NT2/D1 (cell line): Measurements from ENCODE around the gene NETO2.

Source experiments
- DNase-seq: peaks from one replicate; pipeline ENCODE4 v3.0.0-alpha.2; 2011; ENCODE audit warnings: low read depth, low spot score
- H3K27me3 ChIP-seq: 2 replicates; pipeline ENCODE4 v1.6.0; 2011; ENCODE audit warnings: mild to moderate bottlenecking; ENCODE audit not compliant: insufficient read length, insufficient read depth
- H3K36me3 ChIP-seq: 2 replicates; pipeline ENCODE4 v1.6.1; 2011; ENCODE audit warnings: mild to moderate bottlenecking, low read length, mixed read lengths; ENCODE audit not compliant: insufficient read depth, insufficient read length
- H3K4me1 ChIP-seq: 2 replicates; pipeline ENCODE4 v1.5.1; 2011; ENCODE audit not compliant: insufficient read depth, insufficient read length
- H3K4me3 ChIP-seq: 2 replicates; pipeline ENCODE4 v1.5.1; 2011; ENCODE audit warnings: low read depth; ENCODE audit not compliant: insufficient read length
- H3K9ac ChIP-seq: 2 replicates; pipeline ENCODE4 v1.6.0; 2011; ENCODE audit warnings: low read depth; ENCODE audit not compliant: insufficient read length
- H3K9me3 ChIP-seq: 2 replicates; pipeline ENCODE4 v1.5.1; 2011; ENCODE audit warnings: mild to moderate bottlenecking, low read length; ENCODE audit not compliant: insufficient read depth
- SUZ12 ChIP-seq: IDR thresholded peaks from 2 replicates; pipeline ENCODE4 v1.6.1; 2011; ENCODE audit not compliant: insufficient read length, insufficient read depth; ENCODE audit errors: extremely low read depth
- YY1 ChIP-seq: IDR thresholded peaks from 2 replicates; pipeline ENCODE4 v1.6.1; 2011; ENCODE audit not compliant: insufficient read length, insufficient read depth
- ZNF274 ChIP-seq: IDR thresholded peaks from 2 replicates; pipeline ENCODE4 v1.6.1; 2011; ENCODE audit warnings: mild to moderate bottlenecking, low read depth, low read length

Gene NETO2

GRCh38 chr16:47047524-47048203, 96.1 kb downstream of the NETO2 start:
- H3K36me3 ChIP-seq = no peaks in the 10 kb centered on the region
- H3K9ac ChIP-seq = no peak overlapping the region
- no peak for DNase-seq
- H3K27me3 ChIP-seq = no peaks in the 10 kb centered on the region
- peaks cover 3% of the 10 kb centered on the region for H3K4me1 ChIP-seq
- no peaks in the 10 kb centered on the region for H3K9me3 ChIP-seq
- TF ChIP-seq YY1 (no peak), SUZ12 (no peak), ZNF274 (no peak)
- H3K4me3 ChIP-seq = no peak overlapping the region

- Histone ChIP-seq H3K9ac (no peak overlapping the region), H3K4me3 (no peak overlapping the region)
- DNase-seq = no peak
These were observed 96.8 kb downstream of the NETO2 start for GRCh38 chr16:47046726-47047523.

GRCh38 chr16:47045459-47045858, 98.3 kb downstream of the NETO2 start:
- DNase-seq = no peak
- peaks cover 3% of the 10 kb centered on the region for H3K4me1 ChIP-seq

More at GRCh38 chr16:47046726-47047523, 96.8 kb downstream of the NETO2 start:
- Histone ChIP-seq H3K27me3 (no peaks in the 10 kb centered on the region), H3K9me3 (no peaks in the 10 kb centered on the region), H3K4me1 (peaks cover 3% of the 10 kb centered on the region), H3K36me3 (no peaks in the 10 kb centered on the region)
- no peak for TF ChIP-seq YY1
- no peak for TF ChIP-seq ZNF274
- TF ChIP-seq SUZ12 = no peak

GRCh38 chr16:47045023-47045422, 98.7 kb downstream of the NETO2 start:
- TF ChIP-seq ZNF274 = no peak
- no peak for TF ChIP-seq YY1
- TF ChIP-seq SUZ12 = no peak
- Histone ChIP-seq H3K4me3 (no peak overlapping the region), H3K9me3 (no peaks in the 10 kb centered on the region), H3K4me1 (peaks cover 3% of the 10 kb centered on the region), H3K36me3 (no peaks in the 10 kb centered on the region), H3K9ac (no peak overlapping the region), H3K27me3 (no peaks in the 10 kb centered on the region)
- no peak for DNase-seq

More at GRCh38 chr16:47045459-47045858, 98.3 kb downstream of the NETO2 start:
- H3K27me3 ChIP-seq = no peaks in the 10 kb centered on the region
- no peaks in the 10 kb centered on the region for H3K36me3 ChIP-seq
- TF ChIP-seq SUZ12 (no peak), YY1 (no peak), ZNF274 (no peak)
- no peaks in the 10 kb centered on the region for H3K9me3 ChIP-seq
- no peak overlapping the region for H3K4me3 ChIP-seq
- H3K9ac ChIP-seq = no peak overlapping the region

GRCh38 chr16:47043970-47044684, 99.6 kb downstream of the NETO2 start:
- Histone ChIP-seq H3K4me3 (no peak overlapping the region), H3K4me1 (peaks cover 3% of the 10 kb centered on the region), H3K9me3 (no peaks in the 10 kb centered on the region), H3K9ac (no peak overlapping the region), H3K36me3 (no peaks in the 10 kb centered on the region), H3K27me3 (peaks cover 4% of the 10 kb centered on the region)
- no peak for DNase-seq
- TF ChIP-seq YY1 (no peak), SUZ12 (no peak), ZNF274 (no peak)

GRCh38 chr16:47043200-47043599, 100.5 kb downstream of the NETO2 start:
- TF ChIP-seq SUZ12 (no peak), YY1 (no peak), ZNF274 (no peak)
- Histone ChIP-seq H3K27me3 (peaks cover 12% of the 10 kb centered on the region), H3K4me3 (no peak overlapping the region), H3K36me3 (no peaks in the 10 kb centered on the region), H3K9ac (no peak overlapping the region), H3K9me3 (no peaks in the 10 kb centered on the region), H3K4me1 (peaks cover 3% of the 10 kb centered on the region)
- no peak for DNase-seq
